ENCODE measurements around the gene FCHSD2. TPM values are rescaled to one million over a fixed set of nuclear protein-coding genes. Genes with fewer than 3 reads are reported as not detected.

Gene FCHSD2
- total and polyA plus RNA-seq, 2 of the 13 experiments (the other 11 are each of a cell fraction or from before 2014, with no cell fraction given) = 20.5 to 24.8 TPM

- TF ChIP-seq ZNF383 (CRISPR knock-in tag; IDR thresholded peaks at IDR 0.05; ENCODE audit: borderline replicate concordance) = no peak
- TF ChIP-seq NRL (CRISPR knock-in tag; IDR thresholded peaks at IDR 0.05; ENCODE audit: borderline replicate concordance) = no peak
- TF ChIP-seq CTCF (CRISPR knock-in tag; IDR thresholded peaks at IDR 0.05) = peak; percentile 92
- no peak for TF ChIP-seq SP4 (CRISPR knock-in tag; IDR thresholded peaks at IDR 0.05)
- TF ChIP-seq ZNF777 (CRISPR knock-in tag; IDR thresholded peaks at IDR 0.05) = no peak
- TF ChIP-seq KDM2A (CRISPR knock-in tag; IDR thresholded peaks at IDR 0.05; ENCODE audit: borderline replicate concordance, low read depth) = peak; percentile 68; the same call in 1 of the 2 replicates
- no peak for TF ChIP-seq SUZ12 (IDR thresholded peaks at IDR 0.05; ENCODE audit: low read depth, low read length)
- TF ChIP-seq CHD2 (IDR thresholded peaks at IDR 0.05; ENCODE audit: low read depth, low read length) = no peak
- no peak for TF ChIP-seq ZNF724P (CRISPR knock-in tag; IDR thresholded peaks at IDR 0.05; ENCODE audit: borderline replicate concordance)
- TF ChIP-seq SSRP1 (CRISPR knock-in tag; IDR thresholded peaks at IDR 0.05) = no peak
- no peak for TF ChIP-seq ZNF773 (CRISPR knock-in tag; IDR thresholded peaks at IDR 0.05; ENCODE audit: borderline replicate concordance)
- TF ChIP-seq ZNF143 (CRISPR knock-in tag; IDR thresholded peaks at IDR 0.05) = no peak
- TF ChIP-seq ZNF337 (CRISPR knock-in tag; IDR thresholded peaks at IDR 0.05; ENCODE audit: borderline replicate concordance, low read depth) = no peak
- no peak for TF ChIP-seq ZBTB42 (CRISPR knock-in tag; IDR thresholded peaks at IDR 0.05)
- no peak for TF ChIP-seq ZNF460 (CRISPR knock-in tag; IDR thresholded peaks at IDR 0.05; ENCODE audit: borderline replicate concordance)
- TF ChIP-seq FOSL2 (CRISPR knock-in tag; IDR thresholded peaks at IDR 0.05) = 0 out of 2 replicates have a peak, but pooled peaks have one; percentile 7
- no peak for TF ChIP-seq HOMEZ (CRISPR knock-in tag; IDR thresholded peaks at IDR 0.05; ENCODE audit: low read depth)
- TF ChIP-seq HES4 (CRISPR knock-in tag; IDR thresholded peaks at IDR 0.05; ENCODE audit: borderline replicate concordance) = 0 out of 2 replicates have a peak, but pooled peaks have one; percentile 36
- TF ChIP-seq ZBTB7B (CRISPR knock-in tag; IDR thresholded peaks at IDR 0.05) = no peak
- no peak for TF ChIP-seq GPBP1L1 (CRISPR knock-in tag; IDR thresholded peaks at IDR 0.05)
- TF ChIP-seq MIER3 (CRISPR knock-in tag; IDR thresholded peaks at IDR 0.05; ENCODE audit: borderline replicate concordance) = no peak
- TF ChIP-seq ZBTB33 (CRISPR knock-in tag; IDR thresholded peaks at IDR 0.05) = no peak
- no peak for TF ChIP-seq SRSF9 (IDR thresholded peaks at IDR 0.05; ENCODE audit: borderline replicate concordance, insufficient read depth, low read depth, low read length, poor library complexity, severe bottlenecking)
These were observed 310.4 kb downstream of the FCHSD2 start (continued) for GRCh38 chr11:72831521-72832300.
